Activated CD8-positive, alpha-beta memory T cell treated with anti-CD3 and anti-CD28 coated beads for 24 hours (primary cell): ENCODE data around the gene EIF4H.

ENCODE experiments used
- DNase-seq: peaks from one replicate; pipeline ENCODE4 v3.0.0-alpha.2; 2020

The EIF4H gene

GRCh38 chr7:74228951-74229900 lies 55.1 kb downstream of the EIF4H start:
- DNase-seq: no peak

GRCh38 chr7:74230446-74231231 lies 56.5 kb downstream of the EIF4H start:
- DNase-seq: no peak

- DNase-seq: no peak
Observed at GRCh38 chr7:74231232-74231590, 57.1 kb downstream of the EIF4H start.

GRCh38 chr7:74233655-74234285 lies 59.6 kb downstream of the EIF4H start:
- DNase-seq: no peak

GRCh38 chr7:74235518-74236268 lies 61.5 kb downstream of the EIF4H start:
- no peak for DNase-seq

- no peak for DNase-seq
Observed at GRCh38 chr7:74236284-74236683, 62.1 kb downstream of the EIF4H start.

- no peak for DNase-seq
Observed at GRCh38 chr7:74240482-74240881, 66.3 kb downstream of the EIF4H start.

GRCh38 chr7:74242122-74242443 lies 67.9 kb downstream of the EIF4H start:
- no peak for DNase-seq

GRCh38 chr7:74246497-74246896 lies 72.3 kb downstream of the EIF4H start:
- DNase-seq: no peak
